NCI-H2171 (cell line): ENCODE data around the gene KRTAP2-1.
"Not testable (repeated sequence)": the region's sequence is repeated elsewhere in the genome, so short reads cannot be mapped to it uniquely, and the experiment has no call there.

ENCODE experiments used
- DNase-seq: peaks from one replicate; lab custom pipeline; 2025; lab: John Stamatoyannopoulos, UW

KRTAP2-1 gene

GRCh38 chr17:41057547-41057946 is 10.4 kb upstream of the KRTAP2-1 start:
- no peak for DNase-seq

DNA sequence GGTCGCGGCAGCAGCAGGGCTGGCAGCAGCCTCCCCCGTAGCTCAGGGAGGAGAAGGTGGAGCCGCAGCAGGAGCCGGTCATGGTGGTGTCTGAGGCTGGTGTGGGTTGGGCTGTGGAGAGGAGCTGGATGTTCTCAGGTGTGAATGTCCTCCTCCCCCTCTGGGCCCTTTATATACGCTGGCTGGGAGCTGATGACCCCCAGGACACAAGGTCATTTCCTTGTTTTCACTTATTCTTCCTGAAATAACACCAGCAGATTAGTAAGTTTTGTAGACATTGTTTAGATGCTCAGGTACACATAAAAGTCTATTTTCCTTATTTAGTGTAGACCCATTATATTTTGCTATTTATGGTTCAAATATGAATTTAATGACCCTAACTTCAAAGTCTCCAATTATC is 8.0 kb upstream of the KRTAP2-1 start, which contains the start of gene KRTAP2-2:
TSS of gene KRTAP2-2 (minus strand) at position 101 of the 400 bp plus-strand sequence. CDS start at position 82, 19 bp downstream.
- DNase-seq: not testable (repeated sequence)

- not testable (repeated sequence) for DNase-seq
These were observed 7.4 kb upstream of the KRTAP2-1 start for GRCh38 chr17:41054556-41054955.

DNA sequence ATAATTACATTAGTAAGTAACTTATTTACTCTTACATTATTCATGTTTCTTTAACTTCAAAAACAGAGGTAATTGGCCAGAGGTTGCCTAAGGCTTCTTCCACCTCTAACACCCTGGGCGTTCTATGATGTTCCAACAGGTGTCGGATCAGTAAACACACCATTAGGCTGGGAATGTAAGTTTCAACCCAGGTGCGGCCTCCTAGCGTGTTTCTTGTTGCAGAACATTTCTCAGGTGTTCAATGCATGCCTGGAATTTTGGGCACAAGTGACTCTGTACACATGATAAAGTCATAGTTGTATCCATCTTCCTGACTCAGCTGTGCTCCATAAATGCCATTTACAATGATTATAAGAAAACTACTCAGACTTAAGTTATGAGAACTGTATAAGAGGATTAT is 6.9 kb upstream of the KRTAP2-1 start:
- no peak for DNase-seq

DNA sequence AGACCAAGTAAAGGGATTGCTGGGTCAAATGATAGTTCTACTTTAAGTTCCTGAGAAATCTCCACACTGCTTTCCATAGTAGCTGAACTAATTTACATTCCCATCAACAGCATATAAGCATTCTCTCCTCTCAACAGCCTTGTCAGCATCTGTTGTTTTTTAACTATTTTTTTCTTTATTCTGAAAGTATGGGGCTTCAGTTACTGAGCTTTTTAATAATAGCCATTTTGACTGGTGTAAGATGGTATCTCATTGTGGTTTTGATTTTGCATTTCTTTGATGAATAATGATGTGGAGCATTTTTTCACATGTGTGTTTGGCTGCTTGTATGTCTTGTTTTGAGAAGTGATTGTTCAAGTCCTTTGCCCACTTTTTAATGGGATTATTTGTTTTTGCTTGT is 5.5 kb upstream of the KRTAP2-1 start:
- no peak for DNase-seq

DNA sequence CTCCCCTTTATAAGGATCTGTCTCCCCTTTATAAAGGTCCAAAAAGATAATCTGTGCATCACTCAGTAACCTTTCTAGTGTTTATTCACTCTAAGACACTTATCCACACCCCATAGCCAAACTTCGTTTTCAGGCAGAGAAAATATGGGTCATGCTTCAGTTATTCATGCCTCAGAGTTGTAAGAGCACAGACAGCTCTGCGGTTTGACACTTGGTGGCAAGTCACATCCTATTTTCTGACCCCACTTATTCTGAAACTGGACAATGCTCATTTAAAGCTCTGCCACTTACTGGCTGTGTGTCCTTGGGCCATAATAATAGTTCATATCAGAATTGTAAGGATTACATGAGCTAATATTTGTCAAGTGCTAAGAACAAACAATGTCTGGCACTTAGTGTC is 2.0 kb upstream of the KRTAP2-1 start:
- DNase-seq: no peak

DNA sequence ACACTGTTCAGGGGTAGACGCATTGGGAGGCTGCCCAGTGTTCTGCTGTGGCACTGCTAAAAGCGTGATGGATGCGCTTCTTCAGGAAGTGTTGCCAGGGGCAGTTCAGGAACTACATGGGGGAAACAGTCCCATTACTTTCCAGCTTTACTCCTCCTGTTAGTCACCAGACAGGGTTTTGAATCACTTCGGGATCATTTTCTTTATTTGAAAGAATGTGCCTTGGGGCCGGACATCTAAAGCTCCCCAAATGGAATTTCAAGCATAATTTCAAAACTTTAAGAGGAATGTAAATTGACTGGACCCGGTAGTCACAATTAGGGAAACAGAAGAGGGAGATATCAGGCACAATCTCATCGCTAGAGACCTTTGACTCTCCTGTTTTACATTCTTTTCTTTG is 1.3 kb upstream of the KRTAP2-1 start:
- DNase-seq: no peak

DNA sequence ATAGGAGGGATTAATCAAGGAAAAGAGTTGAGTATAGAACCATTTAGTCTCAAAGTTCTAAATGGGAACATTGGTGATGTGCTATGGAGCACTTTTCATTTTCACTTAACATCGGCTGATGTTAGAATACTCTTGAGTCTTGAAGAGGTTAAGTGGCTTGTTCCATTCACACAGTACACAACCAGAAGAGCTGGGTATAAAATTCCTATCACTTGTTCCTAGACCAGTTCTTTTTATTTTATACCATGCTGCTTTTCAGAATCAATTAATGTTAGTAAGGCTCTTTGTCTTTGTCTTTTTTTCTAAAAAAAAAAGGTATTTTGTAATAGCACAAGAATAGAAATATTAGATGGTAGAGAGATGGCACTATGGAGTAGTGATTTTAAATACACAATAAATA is 4.2 kb downstream of the KRTAP2-1 start:
- no peak for DNase-seq

DNA sequence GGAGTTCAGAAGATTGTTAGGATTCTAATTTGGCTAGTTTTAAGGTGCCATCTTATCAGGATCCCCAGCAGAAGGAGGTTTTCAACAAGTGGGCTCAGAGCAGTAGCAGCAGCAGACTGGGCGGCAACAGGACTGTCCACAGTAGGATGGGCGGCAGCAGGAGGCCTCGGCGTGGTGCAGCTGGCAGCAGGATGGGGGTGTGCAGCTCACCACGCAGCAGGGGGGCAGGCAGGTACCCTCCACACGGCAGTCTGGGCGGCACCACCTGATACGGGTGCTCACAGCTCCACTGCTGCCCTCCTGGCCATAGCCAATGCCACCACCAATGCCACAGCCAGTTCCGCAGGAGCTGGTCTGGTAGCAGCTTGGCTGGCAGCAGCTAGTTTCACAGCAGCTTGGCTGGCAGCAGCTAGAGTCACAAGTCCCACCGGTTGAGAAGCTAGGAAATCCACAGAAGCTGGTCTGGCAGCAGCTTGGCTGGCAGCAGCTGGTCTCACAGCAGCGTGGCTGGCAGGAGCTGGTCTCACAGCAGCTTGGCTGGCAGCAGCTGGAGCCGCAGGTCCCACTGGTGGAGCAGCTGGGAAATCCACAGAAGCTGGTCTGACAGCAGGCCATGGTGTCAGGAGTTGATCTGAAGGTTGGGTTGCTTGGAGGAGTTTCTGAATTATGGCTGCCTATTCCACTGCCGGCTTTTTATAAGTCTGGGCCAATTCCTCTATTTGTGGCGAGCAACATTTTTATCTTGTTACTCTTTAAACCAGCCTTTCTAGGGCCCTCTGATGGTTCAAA is 6.1 kb downstream of the KRTAP2-1 start, which contains the start of gene KRTAP1-1:
TSS of gene KRTAP1-1 (minus strand) at position 668 of the 789 bp plus-strand sequence. CDS start at position 615, 53 bp downstream.
- not testable (repeated sequence) for DNase-seq

GRCh38 chr17:41037853-41038350 is 9.2 kb downstream of the KRTAP2-1 start:
- no peak for DNase-seq

DNA sequence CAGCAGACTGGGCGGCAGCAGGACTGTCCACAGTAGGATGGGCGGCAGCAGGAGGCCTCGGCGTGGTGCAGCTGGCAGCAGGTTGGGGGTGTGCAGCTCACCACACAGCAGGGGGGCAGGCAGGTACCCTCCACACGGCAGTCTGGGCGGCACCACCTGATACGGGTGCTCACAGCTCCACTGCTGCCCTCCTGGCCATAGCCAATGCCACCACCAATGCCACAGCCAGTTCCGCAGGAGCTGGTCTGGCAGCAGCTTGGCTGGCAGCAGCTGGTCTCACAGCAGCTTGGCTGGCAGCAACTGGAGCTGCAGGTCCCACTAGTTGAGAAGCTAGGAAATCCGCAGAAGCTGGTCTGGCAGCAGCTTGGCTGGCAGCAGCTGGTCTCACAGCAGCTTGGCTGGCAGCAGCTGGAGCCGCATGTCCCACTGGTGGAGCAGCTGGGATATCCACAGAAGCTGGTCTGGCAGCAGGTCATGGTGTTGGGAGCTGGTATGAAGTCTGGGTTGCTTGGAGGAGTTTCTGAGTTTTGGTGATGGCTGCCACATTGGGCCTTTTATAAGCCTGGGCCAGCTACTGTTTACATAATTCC is 12.7 kb downstream of the KRTAP2-1 start, which contains the start of gene KRTAP1-3:
TSS of gene KRTAP1-3 (minus strand) at position 529 of the 590 bp plus-strand sequence. CDS start at position 476, 53 bp downstream.
- not testable (repeated sequence) for DNase-seq

DNA sequence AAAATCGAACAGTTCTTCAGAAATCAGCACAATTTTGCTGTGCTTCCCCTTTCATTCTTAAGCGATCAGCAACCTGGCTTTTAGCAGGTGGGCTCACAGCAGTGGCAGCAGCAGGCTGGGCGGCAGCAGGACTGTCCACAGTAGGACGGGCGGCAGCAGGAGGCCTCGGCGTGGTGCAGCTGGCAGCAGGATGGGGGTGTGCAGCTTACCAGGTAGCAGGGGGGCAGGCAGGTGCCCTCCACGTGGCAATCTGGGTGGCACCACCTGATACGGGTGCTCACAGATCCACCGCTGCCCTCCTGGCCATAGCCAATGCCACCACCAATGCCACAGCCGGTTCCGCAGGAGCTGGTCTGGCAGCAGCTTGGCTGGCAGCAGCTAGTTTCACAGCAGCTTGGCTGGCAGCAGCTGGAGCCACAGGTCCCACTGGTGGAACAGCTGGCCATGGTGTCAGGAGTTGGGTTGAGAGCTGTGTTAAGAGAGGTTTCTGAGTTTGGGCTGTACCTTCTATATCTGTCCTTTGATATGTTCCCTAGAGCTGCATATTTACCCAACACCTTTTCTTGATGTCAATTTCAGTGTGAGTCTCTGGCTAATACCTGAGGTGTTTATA is 17.4 kb downstream of the KRTAP2-1 start, which contains the start of gene KRTAP1-4:
TSS of gene KRTAP1-4 (minus strand) at position 563 of the 613 bp plus-strand sequence. CDS start at position 446, 117 bp downstream.
- no peak for DNase-seq

- DNase-seq: no peak
These were observed 20.2 kb downstream of the KRTAP2-1 start, which contains the start of gene KRTAP1-5 for GRCh38 chr17:41026715-41027471. TSS of gene KRTAP1-5 (minus strand) at chr17:41027208. CDS start at chr17:41027155, 53 bp downstream.

DNA sequence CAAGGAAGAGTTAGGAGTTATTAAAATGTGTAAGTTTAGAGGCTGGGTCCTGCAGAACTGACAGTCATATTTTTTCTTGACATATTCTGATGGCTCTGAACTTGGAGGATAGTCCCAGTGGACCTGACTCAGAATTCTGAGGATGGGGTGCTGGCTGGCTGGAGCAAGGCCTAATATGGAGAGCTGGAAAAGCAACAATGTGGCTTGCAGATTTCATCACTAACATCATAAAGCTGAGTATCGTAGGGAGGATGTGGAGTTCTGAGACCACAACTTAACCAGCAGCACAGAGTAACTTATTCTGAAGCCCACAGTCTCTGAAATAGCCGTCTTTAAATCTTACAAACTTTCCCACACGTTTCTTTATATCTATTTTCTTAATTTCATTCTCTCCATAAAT is 22.4 kb downstream of the KRTAP2-1 start:
- DNase-seq: no peak

GRCh38 chr17:41020336-41020735 is 26.8 kb downstream of the KRTAP2-1 start:
- DNase-seq: no peak

- no peak for DNase-seq
These were observed 27.7 kb downstream of the KRTAP2-1 start for GRCh38 chr17:41019415-41019814.

GRCh38 chr17:41018541-41018940 is 28.6 kb downstream of the KRTAP2-1 start:
- DNase-seq: no peak

GRCh38 chr17:41016578-41017215 is 30.4 kb downstream of the KRTAP2-1 start:
- no peak for DNase-seq

DNA sequence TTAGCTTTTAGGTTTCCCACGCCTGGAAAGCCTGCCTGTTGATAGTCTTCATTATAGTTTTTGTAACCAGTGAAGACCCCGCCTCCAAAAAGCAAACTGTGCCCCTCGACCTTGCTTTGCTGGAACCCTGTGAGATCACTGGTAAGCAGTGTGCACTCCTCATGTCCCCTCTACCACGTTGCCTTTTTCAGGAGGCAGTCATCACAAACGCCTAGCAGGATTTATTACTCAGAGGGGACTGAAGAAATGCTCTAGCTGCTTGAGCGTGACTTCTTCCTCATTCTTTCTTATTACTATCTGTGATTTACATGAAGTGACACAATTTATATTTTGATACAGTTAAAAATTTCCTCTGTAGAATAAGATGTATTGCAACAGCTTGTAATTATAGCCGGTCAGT is 31.7 kb downstream of the KRTAP2-1 start:
- no peak for DNase-seq

- no peak for DNase-seq
These were observed 33.5 kb downstream of the KRTAP2-1 start for GRCh38 chr17:41013606-41014005.

GRCh38 chr17:41013181-41013580 is 33.9 kb downstream of the KRTAP2-1 start:
- DNase-seq: no peak
